Chondrocyte (in vitro differentiated cells): Measurements from ENCODE around the gene S1PR4. TPM values are rescaled to one million over a fixed set of nuclear protein-coding genes. Genes with fewer than 3 reads are reported as not detected.
A peak's percentile ranks its signal among the peaks of the same experiment; 100 is the strongest.

Experiments used
- DNase-seq: peaks from one replicate; pipeline ENCODE4 v3.0.0; 2021; ENCODE audit warnings: mixed read lengths, low spot score
- H3K27ac Mint-ChIP-seq: one replicate; pipeline ENCODE4 v1.8.0; 2021; ENCODE audit warnings: mild to moderate bottlenecking, moderate library complexity, mixed read lengths; ENCODE audit not compliant: unreplicated experiment
- H3K27me3 Mint-ChIP-seq: 2 replicates; pipeline ENCODE4 v1.8.0; 2021; ENCODE audit warnings: low read depth, mixed read lengths
- H3K36me3 Mint-ChIP-seq: 2 replicates; pipeline ENCODE4 v1.8.0; 2021; ENCODE audit warnings: low read depth, mixed read lengths
- H3K4me1 Mint-ChIP-seq: 2 replicates; pipeline ENCODE4 v1.8.0; 2021; ENCODE audit warnings: low read depth, mild to moderate bottlenecking, mixed read lengths
- H3K4me3 Mint-ChIP-seq: one replicate; pipeline ENCODE4 v1.8.0; 2021; ENCODE audit warnings: mild to moderate bottlenecking, moderate library complexity, mixed read lengths; ENCODE audit not compliant: unreplicated experiment
- H3K9me3 Mint-ChIP-seq: 2 replicates; pipeline ENCODE4 v1.8.0; 2021; ENCODE audit warnings: low read depth, mixed read lengths
- CTCF ChIP-seq: fragments of 200-600 bp; sonication (generic); IDR thresholded peaks from 2 replicates; pipeline ENCODE4 v1.5.0; 2021; ENCODE audit warnings: antibody characterized with exemption, mild to moderate bottlenecking, moderate library complexity
- total RNA-seq: library from RNA; stranded (reverse); gene quantifications from 3 replicates; pipeline ENCODE4 v1.2.1, GENCODE V29; 2021

The S1PR4 gene
- total RNA-seq, 1 donor from 2014 or later = not detected

GRCh38 chr19:3207461-3208242, 29.1 kb downstream of the S1PR4 start:
- no peak overlapping the region for H3K4me3 Mint-ChIP-seq
- no peak for DNase-seq
- peaks cover 3% of the 10 kb centered on the region for H3K36me3 Mint-ChIP-seq
- no peak for TF ChIP-seq CTCF
- no peaks in the 10 kb centered on the region for H3K9me3 Mint-ChIP-seq
- no peak overlapping the region for H3K27ac Mint-ChIP-seq
- H3K4me1 Mint-ChIP-seq = no peaks in the 10 kb centered on the region
- no peaks in the 10 kb centered on the region for H3K27me3 Mint-ChIP-seq

GRCh38 chr19:3208317-3209207, 30.0 kb downstream of the S1PR4 start:
- no peak overlapping the region for H3K27ac Mint-ChIP-seq
- H3K9me3 Mint-ChIP-seq = no peaks in the 10 kb centered on the region
- peaks cover 3% of the 10 kb centered on the region for H3K36me3 Mint-ChIP-seq
- H3K4me1 Mint-ChIP-seq = no peaks in the 10 kb centered on the region
- no peak for TF ChIP-seq CTCF
- no peak overlapping the region for H3K4me3 Mint-ChIP-seq
- DNase-seq = no peak
- H3K27me3 Mint-ChIP-seq = no peaks in the 10 kb centered on the region

- Mint-ChIP-seq H3K4me3 (no peak overlapping the region), H3K27me3 (no peaks in the 10 kb centered on the region), H3K36me3 (peaks cover 2% of the 10 kb centered on the region), H3K27ac (no peak overlapping the region), H3K4me1 (no peaks in the 10 kb centered on the region), H3K9me3 (no peaks in the 10 kb centered on the region)
- peak; percentile 79 for TF ChIP-seq CTCF
- no peak for DNase-seq
Measured at GRCh38 chr19:3210347-3211017, 31.9 kb downstream of the S1PR4 start.

GRCh38 chr19:3211191-3211590, 32.6 kb downstream of the S1PR4 start:
- TF ChIP-seq CTCF = no peak
- Mint-ChIP-seq H3K27ac (no peak overlapping the region), H3K4me3 (no peak overlapping the region), H3K9me3 (no peaks in the 10 kb centered on the region), H3K27me3 (no peaks in the 10 kb centered on the region), H3K36me3 (peaks cover 2% of the 10 kb centered on the region), H3K4me1 (no peaks in the 10 kb centered on the region)
- no peak for DNase-seq

- no peaks in the 10 kb centered on the region for H3K4me1 Mint-ChIP-seq
- DNase-seq = no peak
- H3K9me3 Mint-ChIP-seq = no peaks in the 10 kb centered on the region
- H3K36me3 Mint-ChIP-seq = no peaks in the 10 kb centered on the region
- no peak overlapping the region for H3K27ac Mint-ChIP-seq
- TF ChIP-seq CTCF = no peak
- no peaks in the 10 kb centered on the region for H3K27me3 Mint-ChIP-seq
- H3K4me3 Mint-ChIP-seq = no peak overlapping the region
Measured at GRCh38 chr19:3213159-3213558, 34.6 kb downstream of the S1PR4 start.
